Inflammatory macrophage treated with lipopolysaccharide for 1 hour (primary cell): ENCODE data around the gene APOC1.
"Not testable (repeated sequence)": the region's sequence is repeated elsewhere in the genome, so short reads cannot be mapped to it uniquely, and the experiment has no call there.

Experiments
- DNase-seq, 2 donors: peaks; one replicate each; pipeline ENCODE4 v3.0.0-alpha.2; 2020 to 2022

The APOC1 gene

GRCh38 chr19:44890366-44891015 is 23.9 kb upstream of the APOC1 start:
- peak; percentile 96 to 100 for DNase-seq

GRCh38 chr19:44891016-44891882 is 23.2 kb upstream of the APOC1 start, which contains the start of gene TOMM40:
Gene TOMM40, plus strand, starts transcription at chr19:44891254. Its CDS starts 162 bp downstream, at chr19:44891416.
- DNase-seq: peak in 1 of 2 donors; percentile 100

- no peak for DNase-seq
These were observed 21.5 kb upstream of the APOC1 start for GRCh38 chr19:44892932-44893331.

- DNase-seq: no peak
These were observed 20.9 kb upstream of the APOC1 start for GRCh38 chr19:44893332-44894051.

GRCh38 chr19:44894052-44894400 is 20.4 kb upstream of the APOC1 start:
- peak; percentile 29 to 79 for DNase-seq

- DNase-seq: no peak
These were observed 19.5 kb upstream of the APOC1 start for GRCh38 chr19:44894946-44895345.

GRCh38 chr19:44897835-44898234 is 16.6 kb upstream of the APOC1 start:
- DNase-seq: no peak

GRCh38 chr19:44900328-44901244 is 13.8 kb upstream of the APOC1 start:
- DNase-seq: no peak

- no peak for DNase-seq
These were observed 11.2 kb upstream of the APOC1 start for GRCh38 chr19:44903216-44903601.

- DNase-seq: peak; percentile 31 to 89
These were observed 10.6 kb upstream of the APOC1 start for GRCh38 chr19:44903602-44904425.

GRCh38 chr19:44904426-44904994 is 9.9 kb upstream of the APOC1 start:
- no peak for DNase-seq

- peak in 1 of 2 donors; percentile 58 for DNase-seq
These were observed 8.8 kb upstream of the APOC1 start, which contains the start of gene APOE for GRCh38 chr19:44905437-44906160. Gene APOE, plus strand, starts transcription at chr19:44905796. Its CDS starts 829 bp downstream, at chr19:44906625.

GRCh38 chr19:44907613-44908012 is 6.8 kb upstream of the APOC1 start:
- no peak for DNase-seq

GRCh38 chr19:44908074-44908835 is 6.2 kb upstream of the APOC1 start:
- DNase-seq: no peak

- no peak for DNase-seq
These were observed 5.6 kb upstream of the APOC1 start for GRCh38 chr19:44908836-44909261.

- no peak for DNase-seq
These were observed 4.6 kb upstream of the APOC1 start for GRCh38 chr19:44909775-44910174.

- DNase-seq: not testable (repeated sequence)
These were observed 2.5 kb upstream of the APOC1 start for GRCh38 chr19:44911896-44912295.

GRCh38 chr19:44912854-44913253 is 1.6 kb upstream of the APOC1 start:
- peak; percentile 41 to 65 for DNase-seq
